ENCODE measurements around the gene PHGDH.

The PHGDH gene

GRCh38 chr1:119711804-119712341 is at the start of gene PHGDH:
Gene PHGDH (plus strand): TSS chr1:119711934. CDS start chr1:119712023, 89 bp downstream.
- Histone ChIP-seq H3K27me3 (ENCODE audit: insufficient read depth, low read length) (peaks cover 9% of the 10 kb centered on the region), H3K4me1 (ENCODE audit: control insufficient read depth, insufficient read depth, low read length, unreplicated experiment) (peaks cover 13% of the 10 kb centered on the region), H2AFZ (ENCODE audit: low read length, unreplicated experiment) (peak within 1 kb of the TSS; percentile 95), H3K79me2 (ENCODE audit: control insufficient read depth, insufficient read depth, low read length, unreplicated experiment) (peaks cover 35% of the 10 kb centered on the region), H3K36me3 (ENCODE audit: insufficient read depth, low read length) (no peaks in the 10 kb centered on the region), H3K4me3 (ENCODE audit: low read depth, low read length) (peak within 1 kb of the TSS; percentile 93), H3K27ac (ENCODE audit: low read depth, low read length) (no peak within 1 kb of the TSS)

- Histone ChIP-seq H3K27ac (ENCODE audit: low read depth, low read length) (no peak overlapping the region), H2AFZ (ENCODE audit: low read length, unreplicated experiment) (no peak overlapping the region), H3K27me3 (ENCODE audit: insufficient read depth, low read length) (no peaks in the 10 kb centered on the region), H3K4me1 (ENCODE audit: control insufficient read depth, insufficient read depth, low read length, unreplicated experiment) (no peaks in the 10 kb centered on the region), H3K4me3 (ENCODE audit: low read depth, low read length) (no peak overlapping the region), H3K36me3 (ENCODE audit: insufficient read depth, low read length) (no peaks in the 10 kb centered on the region), H3K79me2 (ENCODE audit: control insufficient read depth, insufficient read depth, low read length, unreplicated experiment) (no peaks in the 10 kb centered on the region)
These were observed 49.7 kb upstream of the PHGDH start for GRCh38 chr1:119662034-119662437.

GRCh38 chr1:119664067-119664466 is 47.7 kb upstream of the PHGDH start:
- Histone ChIP-seq H3K79me2 (ENCODE audit: control insufficient read depth, insufficient read depth, low read length, unreplicated experiment) (no peaks in the 10 kb centered on the region), H3K4me1 (ENCODE audit: control insufficient read depth, insufficient read depth, low read length, unreplicated experiment) (no peaks in the 10 kb centered on the region), H3K27me3 (ENCODE audit: insufficient read depth, low read length) (no peaks in the 10 kb centered on the region), H2AFZ (ENCODE audit: low read length, unreplicated experiment) (no peak overlapping the region), H3K36me3 (ENCODE audit: insufficient read depth, low read length) (no peaks in the 10 kb centered on the region), H3K27ac (ENCODE audit: low read depth, low read length) (no peak overlapping the region), H3K4me3 (ENCODE audit: low read depth, low read length) (no peak overlapping the region)

- Histone ChIP-seq H3K36me3 (ENCODE audit: insufficient read depth, low read length) (no peaks in the 10 kb centered on the region), H2AFZ (ENCODE audit: low read length, unreplicated experiment) (no peak overlapping the region), H3K4me3 (ENCODE audit: low read depth, low read length) (no peak overlapping the region), H3K27ac (ENCODE audit: low read depth, low read length) (no peak overlapping the region), H3K4me1 (ENCODE audit: control insufficient read depth, insufficient read depth, low read length, unreplicated experiment) (no peaks in the 10 kb centered on the region), H3K79me2 (ENCODE audit: control insufficient read depth, insufficient read depth, low read length, unreplicated experiment) (no peaks in the 10 kb centered on the region), H3K27me3 (ENCODE audit: insufficient read depth, low read length) (no peaks in the 10 kb centered on the region)
These were observed 44.6 kb upstream of the PHGDH start for GRCh38 chr1:119667173-119667572.

GRCh38 chr1:119670898-119671297 is 40.8 kb upstream of the PHGDH start:
- Histone ChIP-seq H3K79me2 (ENCODE audit: control insufficient read depth, insufficient read depth, low read length, unreplicated experiment) (no peaks in the 10 kb centered on the region), H3K4me3 (ENCODE audit: low read depth, low read length) (no peak overlapping the region), H3K4me1 (ENCODE audit: control insufficient read depth, insufficient read depth, low read length, unreplicated experiment) (peaks cover 24% of the 10 kb centered on the region), H3K27me3 (ENCODE audit: insufficient read depth, low read length) (no peaks in the 10 kb centered on the region), H2AFZ (ENCODE audit: low read length, unreplicated experiment) (no peak overlapping the region), H3K27ac (ENCODE audit: low read depth, low read length) (no peak overlapping the region), H3K36me3 (ENCODE audit: insufficient read depth, low read length) (no peaks in the 10 kb centered on the region)

- Histone ChIP-seq H3K36me3 (ENCODE audit: insufficient read depth, low read length) (no peaks in the 10 kb centered on the region), H3K4me1 (ENCODE audit: control insufficient read depth, insufficient read depth, low read length, unreplicated experiment) (peaks cover 28% of the 10 kb centered on the region), H3K79me2 (ENCODE audit: control insufficient read depth, insufficient read depth, low read length, unreplicated experiment) (no peaks in the 10 kb centered on the region), H3K27me3 (ENCODE audit: insufficient read depth, low read length) (no peaks in the 10 kb centered on the region), H3K27ac (ENCODE audit: low read depth, low read length) (peak overlapping the region; percentile 85), H2AFZ (ENCODE audit: low read length, unreplicated experiment) (peak overlapping the region; percentile 5), H3K4me3 (ENCODE audit: low read depth, low read length) (0 out of 2 replicates have a peak overlapping the region, but pooled peaks have one; percentile 7)
These were observed 38.4 kb upstream of the PHGDH start for GRCh38 chr1:119673171-119673940.

GRCh38 chr1:119674111-119674526 is 37.6 kb upstream of the PHGDH start:
- H3K4me3 ChIP-seq (ENCODE audit: low read depth, low read length) = peak overlapping the region; percentile 45
- H2AFZ ChIP-seq (ENCODE audit: low read length, unreplicated experiment) = peak overlapping the region; percentile 79

GRCh38 chr1:119674835-119675289 is 36.9 kb upstream of the PHGDH start:
- Histone ChIP-seq H3K27ac (ENCODE audit: low read depth, low read length) (peak overlapping the region; percentile 85), H3K36me3 (ENCODE audit: insufficient read depth, low read length) (no peaks in the 10 kb centered on the region), H3K27me3 (ENCODE audit: insufficient read depth, low read length) (no peaks in the 10 kb centered on the region), H2AFZ (ENCODE audit: low read length, unreplicated experiment) (peak overlapping the region; percentile 80), H3K79me2 (ENCODE audit: control insufficient read depth, insufficient read depth, low read length, unreplicated experiment) (no peaks in the 10 kb centered on the region), H3K4me1 (ENCODE audit: control insufficient read depth, insufficient read depth, low read length, unreplicated experiment) (peaks cover 28% of the 10 kb centered on the region), H3K4me3 (ENCODE audit: low read depth, low read length) (peak overlapping the region; percentile 75)

More at GRCh38 chr1:119674111-119674526, 37.6 kb upstream of the PHGDH start:
- H3K27me3 ChIP-seq (ENCODE audit: insufficient read depth, low read length) = no peaks in the 10 kb centered on the region
- H3K27ac ChIP-seq (ENCODE audit: low read depth, low read length) = peak overlapping the region; percentile 85
- no peaks in the 10 kb centered on the region for H3K36me3 ChIP-seq (ENCODE audit: insufficient read depth, low read length)
- H3K79me2 ChIP-seq (ENCODE audit: control insufficient read depth, insufficient read depth, low read length, unreplicated experiment) = no peaks in the 10 kb centered on the region
- H3K4me1 ChIP-seq (ENCODE audit: control insufficient read depth, insufficient read depth, low read length, unreplicated experiment) = peaks cover 28% of the 10 kb centered on the region

- H3K27ac ChIP-seq (ENCODE audit: low read depth, low read length) = peak overlapping the region; percentile 85
- peak overlapping the region; percentile 75 for H3K4me3 ChIP-seq (ENCODE audit: low read depth, low read length)
- no peaks in the 10 kb centered on the region for H3K79me2 ChIP-seq (ENCODE audit: control insufficient read depth, insufficient read depth, low read length, unreplicated experiment)
- peaks cover 28% of the 10 kb centered on the region for H3K4me1 ChIP-seq (ENCODE audit: control insufficient read depth, insufficient read depth, low read length, unreplicated experiment)
- H3K27me3 ChIP-seq (ENCODE audit: insufficient read depth, low read length) = no peaks in the 10 kb centered on the region
- no peaks in the 10 kb centered on the region for H3K36me3 ChIP-seq (ENCODE audit: insufficient read depth, low read length)
- peak overlapping the region; percentile 80 for H2AFZ ChIP-seq (ENCODE audit: low read length, unreplicated experiment)
These were observed 36.1 kb upstream of the PHGDH start for GRCh38 chr1:119675349-119676345.

GRCh38 chr1:119676571-119677206 is 35.0 kb upstream of the PHGDH start:
- H3K27me3 ChIP-seq (ENCODE audit: insufficient read depth, low read length) = no peaks in the 10 kb centered on the region
- no peak overlapping the region for H3K27ac ChIP-seq (ENCODE audit: low read depth, low read length)
- no peaks in the 10 kb centered on the region for H3K36me3 ChIP-seq (ENCODE audit: insufficient read depth, low read length)
- H3K4me1 ChIP-seq (ENCODE audit: control insufficient read depth, insufficient read depth, low read length, unreplicated experiment) = peaks cover 28% of the 10 kb centered on the region
- H3K79me2 ChIP-seq (ENCODE audit: control insufficient read depth, insufficient read depth, low read length, unreplicated experiment) = no peaks in the 10 kb centered on the region
- H3K4me3 ChIP-seq (ENCODE audit: low read depth, low read length) = no peak overlapping the region
- peak overlapping the region; percentile 25 for H2AFZ ChIP-seq (ENCODE audit: low read length, unreplicated experiment)
